Measurements from ENCODE around the gene SPC24. TPM values are rescaled to one million over a fixed set of nuclear protein-coding genes. Genes with fewer than 3 reads are reported as not detected.

Gene SPC24
- total and polyA plus RNA-seq, 9 of the 15 experiments (the other 6 are each of a cell fraction or from before 2014, with no cell fraction given) = 18.2 to 154 (median 60.9) TPM

DNA sequence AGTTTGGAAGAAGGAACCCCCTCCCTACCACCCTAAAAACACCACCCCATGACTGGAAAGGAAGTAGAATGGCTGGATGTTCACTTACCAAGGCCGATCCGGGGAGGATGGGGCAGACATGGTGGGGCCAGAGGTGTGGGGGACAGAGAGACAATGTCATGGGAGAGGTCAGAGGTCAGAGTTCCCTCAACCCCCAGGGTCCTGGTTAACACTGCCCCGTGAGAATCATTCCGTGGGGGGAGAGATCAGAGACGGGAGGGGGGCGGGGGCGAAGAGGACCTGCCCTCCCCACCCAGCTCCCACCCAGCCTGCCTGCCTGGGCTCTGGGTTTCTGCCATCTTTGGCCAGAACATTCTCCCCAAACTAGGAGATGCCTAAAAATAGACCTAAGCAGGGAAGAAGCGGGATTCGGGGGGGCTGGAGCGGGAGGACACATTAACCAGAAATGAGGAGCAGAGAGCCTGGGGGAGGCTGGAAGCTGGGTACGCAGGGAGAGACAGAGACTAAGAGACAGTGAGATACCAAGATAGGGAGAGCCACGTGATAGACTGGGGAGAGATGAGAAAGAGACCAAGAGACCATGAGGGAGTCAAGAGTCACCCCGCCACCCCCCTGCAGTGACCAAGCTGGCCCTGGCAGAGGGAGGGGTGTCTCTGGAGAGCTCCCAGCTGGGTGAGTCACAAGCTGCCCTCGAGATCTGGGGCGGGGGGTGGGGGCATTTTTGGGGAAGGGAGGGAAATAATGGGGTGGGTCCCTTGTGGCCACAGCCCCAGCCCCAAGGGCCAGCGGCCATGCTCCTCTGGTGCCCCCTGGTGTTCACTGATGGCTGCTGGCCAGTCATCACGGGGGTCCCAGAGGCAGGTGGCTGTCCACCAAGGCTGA lies 47.9 kb upstream of the SPC24 start (continued):
- TF ChIP-seq, protein P1, sequence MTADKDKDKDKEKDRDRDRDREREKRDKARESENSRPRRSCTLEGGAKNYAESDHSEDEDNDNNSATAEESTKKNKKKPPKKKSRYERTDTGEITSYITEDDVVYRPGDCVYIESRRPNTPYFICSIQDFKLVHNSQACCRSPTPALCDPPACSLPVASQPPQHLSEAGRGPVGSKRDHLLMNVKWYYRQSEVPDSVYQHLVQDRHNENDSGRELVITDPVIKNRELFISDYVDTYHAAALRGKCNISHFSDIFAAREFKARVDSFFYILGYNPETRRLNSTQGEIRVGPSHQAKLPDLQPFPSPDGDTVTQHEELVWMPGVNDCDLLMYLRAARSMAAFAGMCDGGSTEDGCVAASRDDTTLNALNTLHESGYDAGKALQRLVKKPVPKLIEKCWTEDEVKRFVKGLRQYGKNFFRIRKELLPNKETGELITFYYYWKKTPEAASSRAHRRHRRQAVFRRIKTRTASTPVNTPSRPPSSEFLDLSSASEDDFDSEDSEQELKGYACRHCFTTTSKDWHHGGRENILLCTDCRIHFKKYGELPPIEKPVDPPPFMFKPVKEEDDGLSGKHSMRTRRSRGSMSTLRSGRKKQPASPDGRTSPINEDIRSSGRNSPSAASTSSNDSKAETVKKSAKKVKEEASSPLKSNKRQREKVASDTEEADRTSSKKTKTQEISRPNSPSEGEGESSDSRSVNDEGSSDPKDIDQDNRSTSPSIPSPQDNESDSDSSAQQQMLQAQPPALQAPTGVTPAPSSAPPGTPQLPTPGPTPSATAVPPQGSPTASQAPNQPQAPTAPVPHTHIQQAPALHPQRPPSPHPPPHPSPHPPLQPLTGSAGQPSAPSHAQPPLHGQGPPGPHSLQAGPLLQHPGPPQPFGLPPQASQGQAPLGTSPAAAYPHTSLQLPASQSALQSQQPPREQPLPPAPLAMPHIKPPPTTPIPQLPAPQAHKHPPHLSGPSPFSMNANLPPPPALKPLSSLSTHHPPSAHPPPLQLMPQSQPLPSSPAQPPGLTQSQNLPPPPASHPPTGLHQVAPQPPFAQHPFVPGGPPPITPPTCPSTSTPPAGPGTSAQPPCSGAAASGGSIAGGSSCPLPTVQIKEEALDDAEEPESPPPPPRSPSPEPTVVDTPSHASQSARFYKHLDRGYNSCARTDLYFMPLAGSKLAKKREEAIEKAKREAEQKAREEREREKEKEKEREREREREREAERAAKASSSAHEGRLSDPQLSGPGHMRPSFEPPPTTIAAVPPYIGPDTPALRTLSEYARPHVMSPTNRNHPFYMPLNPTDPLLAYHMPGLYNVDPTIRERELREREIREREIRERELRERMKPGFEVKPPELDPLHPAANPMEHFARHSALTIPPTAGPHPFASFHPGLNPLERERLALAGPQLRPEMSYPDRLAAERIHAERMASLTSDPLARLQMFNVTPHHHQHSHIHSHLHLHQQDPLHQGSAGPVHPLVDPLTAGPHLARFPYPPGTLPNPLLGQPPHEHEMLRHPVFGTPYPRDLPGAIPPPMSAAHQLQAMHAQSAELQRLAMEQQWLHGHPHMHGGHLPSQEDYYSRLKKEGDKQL (CRISPR knock-in tag; IDR thresholded peaks at IDR 0.05; ENCODE audit: borderline replicate concordance) = no peak
- TF ChIP-seq, protein P2, sequence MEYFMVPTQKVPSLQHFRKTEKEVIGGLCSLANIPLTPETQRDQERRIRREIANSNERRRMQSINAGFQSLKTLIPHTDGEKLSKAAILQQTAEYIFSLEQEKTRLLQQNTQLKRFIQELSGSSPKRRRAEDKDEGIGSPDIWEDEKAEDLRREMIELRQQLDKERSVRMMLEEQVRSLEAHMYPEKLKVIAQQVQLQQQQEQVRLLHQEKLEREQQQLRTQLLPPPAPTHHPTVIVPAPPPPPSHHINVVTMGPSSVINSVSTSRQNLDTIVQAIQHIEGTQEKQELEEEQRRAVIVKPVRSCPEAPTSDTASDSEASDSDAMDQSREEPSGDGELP (CRISPR knock-in tag; IDR thresholded peaks at IDR 0.05; ENCODE audit: borderline replicate concordance) = peak; percentile 65
- TF ChIP-seq ZBTB7A (IDR thresholded peaks at IDR 0.05; ENCODE audit: borderline replicate concordance, control insufficient read depth, low read depth, low read length) (peak; percentile 99), ARID2 (IDR thresholded peaks at IDR 0.05) (peak; percentile 74; the same call in 1 of the 2 replicates), RBM25 (IDR thresholded peaks at IDR 0.05; ENCODE audit: low read depth, low read length, severe bottlenecking) (no peak), TCF7 (IDR thresholded peaks at IDR 0.05; ENCODE audit: borderline replicate concordance) (0 out of 2 replicates have a peak, but pooled peaks have one; percentile 60), RCOR1 (IDR thresholded peaks at IDR 0.05; ENCODE audit: borderline replicate concordance in 1 of 2, low read depth in 2 of 2, low read length in 2 of 2) (no peak), JUN (IDR thresholded peaks at IDR 0.05; ENCODE audit: borderline replicate concordance, low read depth, low read length) (peak; percentile 39; the same call in 1 of the 2 replicates), JUN (CRISPR knock-in tag; IDR thresholded peaks at IDR 0.05; ENCODE audit: borderline replicate concordance) (no peak), THRAP3 (IDR thresholded peaks at IDR 0.05; ENCODE audit: borderline replicate concordance) (no peak)
- TF ChIP-seq, protein P3, sequence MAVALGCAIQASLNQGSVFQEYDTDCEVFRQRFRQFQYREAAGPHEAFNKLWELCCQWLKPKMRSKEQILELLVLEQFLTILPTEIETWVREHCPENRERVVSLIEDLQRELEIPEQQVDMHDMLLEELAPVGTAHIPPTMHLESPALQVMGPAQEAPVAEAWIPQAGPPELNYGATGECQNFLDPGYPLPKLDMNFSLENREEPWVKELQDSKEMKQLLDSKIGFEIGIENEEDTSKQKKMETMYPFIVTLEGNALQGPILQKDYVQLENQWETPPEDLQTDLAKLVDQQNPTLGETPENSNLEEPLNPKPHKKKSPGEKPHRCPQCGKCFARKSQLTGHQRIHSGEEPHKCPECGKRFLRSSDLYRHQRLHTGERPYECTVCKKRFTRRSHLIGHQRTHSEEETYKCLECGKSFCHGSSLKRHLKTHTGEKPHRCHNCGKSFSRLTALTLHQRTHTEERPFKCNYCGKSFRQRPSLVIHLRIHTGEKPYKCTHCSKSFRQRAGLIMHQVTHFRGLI (CRISPR knock-in tag; IDR thresholded peaks at IDR 0.05) = no peak
- TF ChIP-seq, protein P4, sequence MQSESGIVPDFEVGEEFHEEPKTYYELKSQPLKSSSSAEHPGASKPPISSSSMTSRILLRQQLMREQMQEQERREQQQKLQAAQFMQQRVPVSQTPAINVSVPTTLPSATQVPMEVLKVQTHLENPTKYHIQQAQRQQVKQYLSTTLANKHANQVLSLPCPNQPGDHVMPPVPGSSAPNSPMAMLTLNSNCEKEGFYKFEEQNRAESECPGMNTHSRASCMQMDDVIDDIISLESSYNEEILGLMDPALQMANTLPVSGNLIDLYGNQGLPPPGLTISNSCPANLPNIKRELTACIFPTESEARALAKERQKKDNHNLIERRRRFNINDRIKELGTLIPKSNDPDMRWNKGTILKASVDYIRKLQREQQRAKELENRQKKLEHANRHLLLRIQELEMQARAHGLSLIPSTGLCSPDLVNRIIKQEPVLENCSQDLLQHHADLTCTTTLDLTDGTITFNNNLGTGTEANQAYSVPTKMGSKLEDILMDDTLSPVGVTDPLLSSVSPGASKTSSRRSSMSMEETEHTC (IDR thresholded peaks at IDR 0.05) = peak; percentile 45
- TF ChIP-seq, protein P5, sequence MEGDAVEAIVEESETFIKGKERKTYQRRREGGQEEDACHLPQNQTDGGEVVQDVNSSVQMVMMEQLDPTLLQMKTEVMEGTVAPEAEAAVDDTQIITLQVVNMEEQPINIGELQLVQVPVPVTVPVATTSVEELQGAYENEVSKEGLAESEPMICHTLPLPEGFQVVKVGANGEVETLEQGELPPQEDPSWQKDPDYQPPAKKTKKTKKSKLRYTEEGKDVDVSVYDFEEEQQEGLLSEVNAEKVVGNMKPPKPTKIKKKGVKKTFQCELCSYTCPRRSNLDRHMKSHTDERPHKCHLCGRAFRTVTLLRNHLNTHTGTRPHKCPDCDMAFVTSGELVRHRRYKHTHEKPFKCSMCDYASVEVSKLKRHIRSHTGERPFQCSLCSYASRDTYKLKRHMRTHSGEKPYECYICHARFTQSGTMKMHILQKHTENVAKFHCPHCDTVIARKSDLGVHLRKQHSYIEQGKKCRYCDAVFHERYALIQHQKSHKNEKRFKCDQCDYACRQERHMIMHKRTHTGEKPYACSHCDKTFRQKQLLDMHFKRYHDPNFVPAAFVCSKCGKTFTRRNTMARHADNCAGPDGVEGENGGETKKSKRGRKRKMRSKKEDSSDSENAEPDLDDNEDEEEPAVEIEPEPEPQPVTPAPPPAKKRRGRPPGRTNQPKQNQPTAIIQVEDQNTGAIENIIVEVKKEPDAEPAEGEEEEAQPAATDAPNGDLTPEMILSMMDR (IDR thresholded peaks at IDR 0.05 in 2 of 3, conservative IDR thresholded peaks at IDR 0.05 in 1 of 3; ENCODE audit: insufficient read depth in 2 of 3, low read depth in 1 of 3, low read length in 3 of 3) = peak; percentile 77 to 89 (median 88)
